ENCODE results near the gene CST4. TPM values are rescaled to one million over a fixed set of nuclear protein-coding genes. Genes with fewer than 3 reads are reported as not detected.
"Not testable (repeated sequence)": the region's sequence is repeated elsewhere in the genome, so short reads cannot be mapped to it uniquely, and the experiment has no call there.

Gene CST4
- total RNA-seq, 1 experiment from 2014 or later = not detected

- H3K36me3 ChIP-seq = no peaks in the 10 kb centered on the region
- no peak overlapping the region for H3K27ac ChIP-seq
- no peak overlapping the region for H3K4me3 ChIP-seq
- DNase-seq (ENCODE audit: low read depth in 1 of 2, low spot score in 2 of 2) = no peak
- peaks cover 5% of the 10 kb centered on the region for H3K4me1 ChIP-seq (replicated peaks)
- no peaks in the 10 kb centered on the region; the same call in 1 of the 2 replicates for H3K27me3 ChIP-seq (replicated peaks)
- no peaks in the 10 kb centered on the region for H3K9me3 ChIP-seq (replicated peaks)
Observed at GRCh38 chr20:23663180-23663579, 25.7 kb downstream of the CST4 start.

GRCh38 chr20:23662276-23662870 lies 26.5 kb downstream of the CST4 start:
- DNase-seq (ENCODE audit: low read depth in 1 of 2, low spot score in 2 of 2) = no peak
- no peak overlapping the region for H3K4me3 ChIP-seq
- H3K4me1 ChIP-seq (replicated peaks) = peaks cover 7% of the 10 kb centered on the region
- H3K27me3 ChIP-seq (replicated peaks) = no peaks in the 10 kb centered on the region; the same call in 1 of the 2 replicates
- H3K27ac ChIP-seq = no peak overlapping the region
- H3K9me3 ChIP-seq (replicated peaks) = no peaks in the 10 kb centered on the region
- no peaks in the 10 kb centered on the region for H3K36me3 ChIP-seq

- no peaks in the 10 kb centered on the region for H3K9me3 ChIP-seq (replicated peaks)
- H3K36me3 ChIP-seq = no peaks in the 10 kb centered on the region
- no peak overlapping the region for H3K4me3 ChIP-seq
- no peak for DNase-seq (ENCODE audit: low read depth in 1 of 2, low spot score in 2 of 2)
- peaks cover 7% of the 10 kb centered on the region for H3K4me1 ChIP-seq (replicated peaks)
- no peaks in the 10 kb centered on the region; the same call in 1 of the 2 replicates for H3K27me3 ChIP-seq (replicated peaks)
- no peak overlapping the region for H3K27ac ChIP-seq
Observed at GRCh38 chr20:23661002-23661429, 27.8 kb downstream of the CST4 start.

GRCh38 chr20:23659989-23660837 lies 28.6 kb downstream of the CST4 start:
- Histone ChIP-seq H3K27ac (no peak overlapping the region), H3K27me3 (replicated peaks) (no peaks in the 10 kb centered on the region; the same call in 1 of the 2 replicates), H3K4me3 (no peak overlapping the region), H3K4me1 (replicated peaks) (peaks cover 7% of the 10 kb centered on the region), H3K36me3 (no peaks in the 10 kb centered on the region), H3K9me3 (replicated peaks) (no peaks in the 10 kb centered on the region)
- DNase-seq (ENCODE audit: low read depth in 1 of 2, low spot score in 2 of 2) = no peak

- H3K36me3 ChIP-seq; H3K4me3 ChIP-seq; H3K27me3 ChIP-seq (replicated peaks); H3K27ac ChIP-seq; H3K9me3 ChIP-seq (replicated peaks); DNase-seq (ENCODE audit: low read depth in 1 of 2, low spot score in 2 of 2); H3K4me1 ChIP-seq (replicated peaks): not testable (repeated sequence)
Observed at GRCh38 chr20:23659610-23659988, 29.2 kb downstream of the CST4 start.

- peaks cover 7% of the 10 kb centered on the region for H3K4me1 ChIP-seq (replicated peaks)
- no peaks in the 10 kb centered on the region for H3K9me3 ChIP-seq (replicated peaks)
- no peak overlapping the region for H3K4me3 ChIP-seq
- no peak for DNase-seq (ENCODE audit: low read depth in 1 of 2, low spot score in 2 of 2)
- no peaks in the 10 kb centered on the region for H3K36me3 ChIP-seq
- no peak overlapping the region for H3K27ac ChIP-seq
- no peaks in the 10 kb centered on the region; the same call in 1 of the 2 replicates for H3K27me3 ChIP-seq (replicated peaks)
Observed at GRCh38 chr20:23658989-23659609, 29.7 kb downstream of the CST4 start.

- no peaks in the 10 kb centered on the region for H3K36me3 ChIP-seq
- H3K27me3 ChIP-seq (replicated peaks) = no peaks in the 10 kb centered on the region; the same call in 1 of the 2 replicates
- no peak for DNase-seq (ENCODE audit: low read depth in 1 of 2, low spot score in 2 of 2)
- H3K9me3 ChIP-seq (replicated peaks) = no peaks in the 10 kb centered on the region
- H3K4me1 ChIP-seq (replicated peaks) = peaks cover 7% of the 10 kb centered on the region
- no peak overlapping the region for H3K27ac ChIP-seq
- no peak overlapping the region for H3K4me3 ChIP-seq
Observed at GRCh38 chr20:23658336-23658735, 30.5 kb downstream of the CST4 start.

GRCh38 chr20:23657202-23657601 lies 31.6 kb downstream of the CST4 start:
- H3K27ac ChIP-seq = no peak overlapping the region
- H3K36me3 ChIP-seq = no peaks in the 10 kb centered on the region
- no peak overlapping the region for H3K4me3 ChIP-seq
- DNase-seq (ENCODE audit: low read depth in 1 of 2, low spot score in 2 of 2) = no peak
- H3K27me3 ChIP-seq (replicated peaks) = no peaks in the 10 kb centered on the region; the same call in 1 of the 2 replicates
- no peaks in the 10 kb centered on the region for H3K9me3 ChIP-seq (replicated peaks)
- peaks cover 7% of the 10 kb centered on the region for H3K4me1 ChIP-seq (replicated peaks)

GRCh38 chr20:23656372-23656771 lies 32.5 kb downstream of the CST4 start:
- no peak for DNase-seq (ENCODE audit: low read depth in 1 of 2, low spot score in 2 of 2)
- H3K9me3 ChIP-seq (replicated peaks) = no peaks in the 10 kb centered on the region
- no peak overlapping the region for H3K27ac ChIP-seq
- no peak overlapping the region for H3K4me3 ChIP-seq
- H3K27me3 ChIP-seq (replicated peaks) = no peaks in the 10 kb centered on the region; the same call in 1 of the 2 replicates
- peaks cover 7% of the 10 kb centered on the region for H3K4me1 ChIP-seq (replicated peaks)
- no peaks in the 10 kb centered on the region for H3K36me3 ChIP-seq

GRCh38 chr20:23655491-23656211 lies 33.2 kb downstream of the CST4 start:
- Histone ChIP-seq H3K36me3 (no peaks in the 10 kb centered on the region), H3K4me3 (no peak overlapping the region), H3K4me1 (replicated peaks) (peaks cover 7% of the 10 kb centered on the region), H3K27me3 (replicated peaks) (no peaks in the 10 kb centered on the region; the same call in 1 of the 2 replicates), H3K27ac (no peak overlapping the region), H3K9me3 (replicated peaks) (no peaks in the 10 kb centered on the region)
- DNase-seq (ENCODE audit: low read depth in 1 of 2, low spot score in 2 of 2) = no peak

GRCh38 chr20:23654717-23655116 lies 34.1 kb downstream of the CST4 start:
- no peaks in the 10 kb centered on the region for H3K36me3 ChIP-seq
- H3K9me3 ChIP-seq (replicated peaks) = no peaks in the 10 kb centered on the region
- no peaks in the 10 kb centered on the region; the same call in 1 of the 2 replicates for H3K27me3 ChIP-seq (replicated peaks)
- no peak overlapping the region for H3K4me3 ChIP-seq
- DNase-seq (ENCODE audit: low read depth in 1 of 2, low spot score in 2 of 2) = no peak
- no peak overlapping the region for H3K27ac ChIP-seq
- H3K4me1 ChIP-seq (replicated peaks) = peaks cover 7% of the 10 kb centered on the region

- Histone ChIP-seq H3K4me3 (no peak overlapping the region), H3K4me1 (replicated peaks) (peaks cover 7% of the 10 kb centered on the region), H3K9me3 (replicated peaks) (no peaks in the 10 kb centered on the region), H3K36me3 (no peaks in the 10 kb centered on the region), H3K27me3 (replicated peaks) (no peaks in the 10 kb centered on the region; the same call in 1 of the 2 replicates), H3K27ac (no peak overlapping the region)
- no peak for DNase-seq (ENCODE audit: low read depth in 1 of 2, low spot score in 2 of 2)
Observed at GRCh38 chr20:23654000-23654399, 34.8 kb downstream of the CST4 start.

- no peaks in the 10 kb centered on the region for H3K9me3 ChIP-seq (replicated peaks)
- peaks cover 6% of the 10 kb centered on the region for H3K4me1 ChIP-seq (replicated peaks)
- H3K27ac ChIP-seq = no peak overlapping the region
- no peak overlapping the region for H3K4me3 ChIP-seq
- no peaks in the 10 kb centered on the region; the same call in 1 of the 2 replicates for H3K27me3 ChIP-seq (replicated peaks)
- no peaks in the 10 kb centered on the region for H3K36me3 ChIP-seq
- DNase-seq (ENCODE audit: low read depth in 1 of 2, low spot score in 2 of 2) = no peak
Observed at GRCh38 chr20:23653400-23653938, 35.4 kb downstream of the CST4 start.

Data from SJSA1 (cell line).